ENCODE results near the gene NUP205.

DNA sequence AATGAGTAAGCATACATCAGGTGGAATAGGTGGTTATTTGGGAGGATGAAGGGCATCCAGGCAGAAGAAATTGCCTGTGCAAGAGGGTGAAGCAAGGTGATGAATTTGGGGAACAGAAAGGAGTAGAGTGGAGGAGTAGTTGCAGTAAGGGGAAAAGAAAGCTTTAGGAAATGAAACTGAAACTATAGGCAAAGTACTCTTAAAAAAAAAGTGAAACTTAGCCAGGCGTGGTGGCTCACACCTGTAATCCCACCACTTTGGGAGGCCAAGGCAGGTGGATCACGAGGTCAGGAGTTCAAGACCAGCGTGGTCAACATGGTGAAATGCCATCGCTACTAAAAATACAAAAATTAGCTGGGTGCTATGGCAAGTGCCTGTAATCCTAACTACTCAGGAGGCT is 17.6 kb downstream of the NUP205 start:
- TF ChIP-seq ZNF626 (tag by site-specific recombination; IDR thresholded peaks at IDR 0.05) (no peak), ZNF423 (tag by site-specific recombination; IDR thresholded peaks at IDR 0.05) (no peak), SETDB1 (IDR thresholded peaks at IDR 0.05; ENCODE audit: insufficient read length, low read length) (no peak), ZNF121 (tag by site-specific recombination; IDR thresholded peaks at IDR 0.05) (no peak), KLF16 (tag by site-specific recombination; IDR thresholded peaks at IDR 0.05) (no peak), ZNF248 (tag by site-specific recombination; IDR thresholded peaks at IDR 0.05) (no peak), ZNF530 (tag by site-specific recombination; IDR thresholded peaks at IDR 0.05; ENCODE audit: low read depth) (no peak), ZBTB7A (tag by site-specific recombination; IDR thresholded peaks at IDR 0.05; ENCODE audit: low read depth) (no peak), ZNF549 (tag by site-specific recombination; IDR thresholded peaks at IDR 0.05) (no peak), ZNF274 (IDR thresholded peaks at IDR 0.05; ENCODE audit: low read length) (no peak), ZNF274 (tag by site-specific recombination; IDR thresholded peaks at IDR 0.05; ENCODE audit: borderline replicate concordance) (no peak)
- TF ChIP-seq, protein P1, sequence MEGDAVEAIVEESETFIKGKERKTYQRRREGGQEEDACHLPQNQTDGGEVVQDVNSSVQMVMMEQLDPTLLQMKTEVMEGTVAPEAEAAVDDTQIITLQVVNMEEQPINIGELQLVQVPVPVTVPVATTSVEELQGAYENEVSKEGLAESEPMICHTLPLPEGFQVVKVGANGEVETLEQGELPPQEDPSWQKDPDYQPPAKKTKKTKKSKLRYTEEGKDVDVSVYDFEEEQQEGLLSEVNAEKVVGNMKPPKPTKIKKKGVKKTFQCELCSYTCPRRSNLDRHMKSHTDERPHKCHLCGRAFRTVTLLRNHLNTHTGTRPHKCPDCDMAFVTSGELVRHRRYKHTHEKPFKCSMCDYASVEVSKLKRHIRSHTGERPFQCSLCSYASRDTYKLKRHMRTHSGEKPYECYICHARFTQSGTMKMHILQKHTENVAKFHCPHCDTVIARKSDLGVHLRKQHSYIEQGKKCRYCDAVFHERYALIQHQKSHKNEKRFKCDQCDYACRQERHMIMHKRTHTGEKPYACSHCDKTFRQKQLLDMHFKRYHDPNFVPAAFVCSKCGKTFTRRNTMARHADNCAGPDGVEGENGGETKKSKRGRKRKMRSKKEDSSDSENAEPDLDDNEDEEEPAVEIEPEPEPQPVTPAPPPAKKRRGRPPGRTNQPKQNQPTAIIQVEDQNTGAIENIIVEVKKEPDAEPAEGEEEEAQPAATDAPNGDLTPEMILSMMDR (tag by site-specific recombination; IDR thresholded peaks at IDR 0.05): no peak
- TF ChIP-seq, protein P2, sequence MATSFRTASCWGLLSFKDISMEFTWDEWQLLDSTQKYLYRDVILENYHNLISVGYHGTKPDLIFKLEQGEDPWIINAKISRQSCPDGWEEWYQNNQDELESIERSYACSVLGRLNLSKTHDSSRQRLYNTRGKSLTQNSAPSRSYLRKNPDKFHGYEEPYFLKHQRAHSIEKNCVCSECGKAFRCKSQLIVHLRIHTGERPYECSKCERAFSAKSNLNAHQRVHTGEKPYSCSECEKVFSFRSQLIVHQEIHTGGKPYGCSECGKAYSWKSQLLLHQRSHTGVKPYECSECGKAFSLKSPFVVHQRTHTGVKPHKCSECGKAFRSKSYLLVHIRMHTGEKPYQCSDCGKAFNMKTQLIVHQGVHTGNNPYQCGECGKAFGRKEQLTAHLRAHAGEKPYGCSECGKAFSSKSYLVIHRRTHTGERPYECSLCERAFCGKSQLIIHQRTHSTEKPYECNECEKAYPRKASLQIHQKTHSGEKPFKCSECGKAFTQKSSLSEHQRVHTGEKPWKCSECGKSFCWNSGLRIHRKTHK (tag by site-specific recombination; IDR thresholded peaks at IDR 0.05): no peak

Measured in HEK293 (cell line).